ENCODE data around the gene ST3GAL5.
"Not testable (repeated sequence)": the region's sequence is repeated elsewhere in the genome, so short reads cannot be mapped to it uniquely, and the experiment has no call there.

The ST3GAL5 gene

DNA sequence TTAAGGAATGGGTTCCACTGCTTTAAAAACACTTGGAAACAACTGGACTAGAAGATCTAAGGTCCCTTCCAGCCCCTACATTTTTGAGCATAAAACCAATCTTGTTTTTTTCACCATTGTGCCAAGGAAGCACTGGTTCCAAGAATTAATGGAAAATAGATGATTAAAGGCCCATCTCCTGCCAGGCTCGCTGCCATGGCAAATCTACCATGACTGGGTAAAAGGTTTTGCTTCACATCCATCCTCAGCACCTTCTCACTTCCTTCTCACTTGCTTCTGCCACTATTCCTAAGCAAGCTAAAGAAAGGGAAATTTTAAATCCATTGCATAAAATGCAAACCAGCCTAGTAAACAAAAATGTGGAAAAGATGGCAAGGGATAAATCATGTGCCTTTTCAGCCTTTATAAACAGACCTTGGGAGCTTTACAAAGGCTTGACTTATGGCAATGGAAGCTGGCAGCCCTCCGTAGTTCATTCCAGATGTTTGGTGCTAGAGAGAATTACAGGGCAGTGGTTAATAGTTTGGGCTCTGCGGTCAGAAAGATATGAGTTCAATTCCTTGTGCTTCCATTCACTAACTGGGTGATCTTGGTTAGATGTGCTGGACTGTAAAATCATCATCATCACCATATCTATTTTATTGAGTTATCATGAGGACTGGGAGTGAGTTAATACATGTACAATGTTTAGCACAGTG lies 27.0 kb upstream of the ST3GAL5 start:
- DNase-seq, result no peak

DNA sequence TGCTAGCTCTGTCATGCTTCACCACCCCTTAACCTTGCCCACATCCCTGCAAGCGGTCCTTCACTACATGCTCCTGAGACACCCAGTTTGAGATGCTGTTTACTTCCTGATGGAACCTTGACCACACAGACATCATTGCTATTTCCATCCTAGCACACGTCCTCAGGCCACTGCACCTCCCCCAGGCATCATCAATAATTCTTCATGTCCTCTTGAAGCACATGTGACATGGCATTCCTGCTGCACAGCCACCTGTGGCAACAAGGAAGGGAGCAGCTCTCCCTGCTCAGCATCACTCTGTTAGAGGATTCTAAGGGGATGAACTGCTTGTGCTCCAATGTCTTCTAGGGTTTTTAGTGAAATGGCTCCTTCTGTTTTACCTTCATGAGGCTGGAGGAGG lies 26.1 kb upstream of the ST3GAL5 start:
- DNase-seq, result no peak

- peak; percentile 53 for DNase-seq
Observed at GRCh38 chr2:85913884-85914881, 25.4 kb upstream of the ST3GAL5 start.

- DNase-seq, result peak; percentile 91
Observed at GRCh38 chr2:85911814-85912692, 23.3 kb upstream of the ST3GAL5 start.

DNA sequence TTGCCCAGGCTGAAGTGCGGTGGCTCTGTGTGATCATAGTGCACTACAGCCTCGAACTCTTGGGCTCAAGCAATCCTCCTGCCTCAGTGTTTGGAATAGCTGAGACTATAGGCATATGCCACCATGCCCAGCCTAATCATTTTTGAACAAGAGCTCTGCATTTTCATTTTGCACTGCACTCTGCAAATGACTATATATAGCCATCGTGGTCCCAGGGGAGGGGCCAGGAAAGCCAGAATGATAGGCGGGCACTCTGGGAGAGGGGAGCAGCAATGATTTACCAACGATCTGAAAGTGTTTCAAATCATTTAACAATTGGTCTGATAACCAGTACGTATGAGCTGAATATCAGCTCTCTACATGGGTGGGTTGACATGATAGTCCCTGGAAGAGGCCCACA lies 22.3 kb upstream of the ST3GAL5 start:
- DNase-seq, result no peak

DNA sequence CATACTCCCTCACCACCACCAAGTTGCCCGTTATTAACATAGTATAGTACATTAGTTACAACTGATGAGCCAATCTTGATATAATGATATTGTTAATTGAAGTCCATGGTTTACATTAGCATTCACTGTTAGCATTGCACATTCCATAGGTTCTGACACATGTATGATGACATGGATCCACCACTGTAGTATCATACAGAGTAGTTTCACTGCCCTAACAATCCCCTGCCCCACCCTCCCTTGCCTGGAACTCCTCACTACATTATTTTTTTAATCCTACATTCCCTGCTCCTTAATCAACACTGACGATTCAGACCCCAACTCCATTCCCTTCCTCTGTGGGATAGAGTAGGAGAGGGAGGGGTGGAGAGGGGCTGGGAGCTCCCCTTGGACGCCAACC lies 20.2 kb upstream of the ST3GAL5 start:
- DNase-seq, result no peak

GRCh38 chr2:85908506-85908905 lies 19.7 kb upstream of the ST3GAL5 start:
- no peak for DNase-seq

GRCh38 chr2:85907671-85908157 lies 18.9 kb upstream of the ST3GAL5 start:
- DNase-seq, result peak; percentile 52

GRCh38 chr2:85906748-85907147 lies 18.0 kb upstream of the ST3GAL5 start:
- no peak for DNase-seq

- no peak for DNase-seq
Observed at GRCh38 chr2:85905891-85906290, 17.1 kb upstream of the ST3GAL5 start.

- no peak for DNase-seq
Observed at GRCh38 chr2:85905187-85905666, 16.4 kb upstream of the ST3GAL5 start.

DNA sequence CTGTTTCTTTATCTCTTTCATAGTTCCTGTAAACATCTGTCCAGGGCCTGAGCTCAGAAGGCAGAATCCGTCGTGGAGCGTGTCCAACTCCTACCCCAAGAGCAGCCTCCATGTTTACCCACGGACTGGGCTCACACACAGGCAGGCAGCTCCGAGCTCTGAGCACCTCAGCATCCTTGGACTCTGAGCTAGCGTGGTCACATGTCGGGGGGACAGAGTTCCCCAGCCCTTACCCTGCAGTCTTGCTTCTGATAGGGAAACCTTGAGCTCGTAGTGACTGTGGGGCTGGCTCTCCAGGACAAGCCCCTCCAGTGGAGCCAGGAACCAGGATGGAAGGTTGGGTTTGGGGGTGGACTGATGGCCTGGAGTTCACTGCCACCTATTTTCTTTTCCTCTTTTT lies 15.1 kb upstream of the ST3GAL5 start:
- no peak for DNase-seq

DNA sequence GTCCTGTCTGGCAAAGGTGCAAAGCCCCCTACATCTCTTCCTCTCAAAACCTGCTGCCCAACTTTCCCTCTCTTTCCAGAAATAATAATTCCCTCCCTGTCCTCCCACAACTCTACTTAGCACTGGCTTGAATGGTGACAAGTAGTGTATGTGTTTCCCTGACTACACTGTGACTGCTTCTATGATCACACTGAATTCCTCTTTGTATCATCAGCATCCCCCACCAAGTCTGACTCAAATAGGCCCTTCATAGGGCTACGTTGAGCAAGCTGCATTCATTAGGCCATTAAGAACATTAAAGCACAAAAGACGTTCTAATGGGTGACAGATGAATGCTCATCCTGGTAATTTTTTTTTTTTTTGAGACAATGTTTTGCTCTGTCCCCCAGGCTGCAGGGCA lies 13.7 kb upstream of the ST3GAL5 start:
- DNase-seq, result peak; percentile 54

DNA sequence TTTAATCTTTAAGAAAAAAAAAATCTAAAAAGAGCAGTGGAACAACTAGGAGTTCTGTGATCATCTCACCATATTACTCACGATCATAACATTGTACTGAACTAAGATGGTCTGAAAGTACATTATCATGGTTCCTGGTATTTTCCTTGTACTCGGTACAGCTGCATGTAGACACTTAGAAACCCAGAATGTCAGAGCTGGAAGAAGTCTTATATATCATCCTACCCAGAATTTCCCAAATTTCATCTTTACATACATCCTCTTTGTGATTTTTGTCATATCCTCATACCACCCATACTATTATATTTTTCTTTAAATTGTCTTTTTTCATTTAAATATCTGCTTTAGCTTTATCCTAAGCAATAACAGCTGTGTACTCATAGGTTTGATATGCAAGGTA lies 12.4 kb upstream of the ST3GAL5 start:
- DNase-seq, result no peak

DNA sequence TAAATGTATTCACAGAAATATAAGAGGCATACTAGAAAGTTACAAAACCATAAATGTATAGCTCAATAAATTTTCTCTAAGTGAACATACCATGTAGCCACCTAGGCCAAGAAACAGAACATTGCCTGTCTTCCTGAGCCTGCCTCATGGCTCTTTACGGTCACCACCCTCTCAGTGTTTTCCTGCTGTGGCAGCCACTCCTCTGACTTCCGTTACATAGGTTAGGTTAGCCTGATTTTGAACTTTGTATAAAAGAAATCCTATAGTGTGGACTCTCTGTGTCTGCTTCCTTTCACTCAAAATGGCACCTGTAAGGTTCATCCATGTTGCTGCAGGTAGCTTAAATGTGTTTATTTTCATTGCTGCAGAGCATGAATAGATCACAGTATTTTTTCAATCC lies 11.6 kb upstream of the ST3GAL5 start:
- no peak for DNase-seq

- no peak for DNase-seq
Observed at GRCh38 chr2:85899849-85900248, 11.1 kb upstream of the ST3GAL5 start.

GRCh38 chr2:85899284-85899683 lies 10.5 kb upstream of the ST3GAL5 start:
- no peak for DNase-seq

DNA sequence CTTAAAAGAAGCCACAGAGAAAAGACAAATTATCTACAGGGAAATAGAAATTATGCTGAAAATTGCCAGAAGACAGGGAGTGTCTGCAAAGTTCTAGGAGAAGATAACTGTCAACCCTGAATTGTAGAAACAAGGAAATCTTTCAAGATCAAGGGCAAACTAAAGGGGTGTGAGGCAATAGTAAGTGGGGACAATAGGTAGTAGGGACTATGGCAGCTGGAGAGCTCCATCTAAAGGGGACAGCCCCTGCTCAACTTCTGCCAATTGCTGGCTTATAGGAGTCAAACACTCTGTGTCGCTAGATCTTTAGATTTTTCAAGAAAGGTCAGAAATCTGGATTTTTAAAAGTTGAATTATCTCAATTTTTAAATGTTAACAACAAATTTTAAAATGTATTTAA lies 10.1 kb upstream of the ST3GAL5 start:
- no peak for DNase-seq

GRCh38 chr2:85894554-85895278 lies 5.9 kb upstream of the ST3GAL5 start:
- not testable (repeated sequence) for DNase-seq

- DNase-seq, result peak; percentile 95
Observed at GRCh38 chr2:85893428-85894258, 4.9 kb upstream of the ST3GAL5 start.
